AG08396 (cell line): ENCODE measurements around the gene CEBPB.
"Not testable (repeated sequence)": the region's sequence is repeated elsewhere in the genome, so short reads cannot be mapped to it uniquely, and the experiment has no call there.

Source experiments
- DNase-seq: peaks from one replicate; pipeline ENCODE4 v3.0.0; 2012; ENCODE audit warnings: low spot score, mixed read lengths

CEBPB gene

DNA sequence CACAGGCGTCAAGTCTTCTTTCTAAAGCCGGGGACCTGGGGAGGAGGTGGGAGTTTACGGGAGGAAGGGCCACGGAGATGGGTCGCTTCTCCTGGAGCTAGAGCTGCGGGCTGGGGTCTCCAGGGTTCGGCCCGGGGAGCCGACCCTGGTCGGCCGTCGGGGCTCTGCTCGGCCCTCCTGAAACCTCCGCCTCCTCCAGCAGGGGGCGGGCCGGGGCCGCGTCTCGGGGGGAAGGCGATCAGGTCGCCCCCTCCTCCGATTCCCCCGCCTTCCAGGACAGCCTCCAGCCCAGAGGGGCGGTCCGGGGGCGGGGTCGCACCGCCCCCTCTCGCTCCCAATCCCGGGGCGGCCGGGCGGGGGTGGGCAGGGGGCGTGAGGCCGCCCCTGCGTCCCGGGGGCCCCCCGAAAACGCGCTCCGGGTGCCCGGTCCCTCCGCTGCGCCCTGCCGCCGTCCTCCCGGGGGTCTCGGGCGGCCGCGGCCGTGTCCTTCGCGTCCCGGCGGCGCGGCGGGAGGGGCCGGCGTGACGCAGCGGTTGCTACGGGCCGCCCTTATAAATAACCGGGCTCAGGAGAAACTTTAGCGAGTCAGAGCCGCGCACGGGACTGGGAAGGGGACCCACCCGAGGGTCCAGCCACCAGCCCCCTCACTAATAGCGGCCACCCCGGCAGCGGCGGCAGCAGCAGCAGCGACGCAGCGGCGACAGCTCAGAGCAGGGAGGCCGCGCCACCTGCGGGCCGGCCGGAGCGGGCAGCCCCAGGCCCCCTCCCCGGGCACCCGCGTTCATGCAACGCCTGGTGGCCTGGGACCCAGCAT is at the start of gene CEBPB:
TSS of gene CEBPB (plus strand) at position 580 of the 814 bp plus-strand sequence. CDS start at position 784, 204 bp downstream.
- DNase-seq: peak; percentile 97

DNA sequence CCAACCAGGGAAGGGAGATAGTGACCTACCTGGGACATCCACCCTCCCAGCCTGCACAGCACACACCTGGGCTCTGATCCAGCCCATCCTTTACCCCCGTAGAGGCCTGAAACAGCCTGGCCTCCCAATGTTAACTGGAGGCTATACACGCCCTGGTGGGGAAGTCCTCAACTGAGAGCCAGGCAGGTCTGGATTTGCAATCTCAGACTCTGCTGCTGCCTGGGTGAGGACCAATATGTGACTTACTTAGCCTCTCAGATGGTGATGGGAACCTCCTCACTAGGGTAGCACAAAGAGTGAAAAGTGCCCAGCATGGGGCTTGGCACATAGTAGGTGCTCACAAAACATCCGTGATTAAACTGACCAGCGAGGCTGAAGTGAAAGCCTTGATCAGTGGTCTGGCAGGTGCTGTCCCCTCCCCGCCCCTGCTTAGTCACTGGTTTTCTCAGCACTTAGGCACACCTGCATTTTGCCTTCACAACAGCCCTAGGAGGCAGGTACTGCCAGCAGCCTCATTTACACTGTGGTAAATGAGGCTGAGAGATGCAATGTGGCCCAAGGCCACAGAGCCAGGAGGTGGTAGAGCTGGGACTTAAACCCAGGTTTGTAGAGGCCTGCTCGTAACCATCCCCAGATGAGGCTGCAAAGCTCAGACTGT is 49.5 kb upstream of the CEBPB start:
- no peak for DNase-seq

DNA sequence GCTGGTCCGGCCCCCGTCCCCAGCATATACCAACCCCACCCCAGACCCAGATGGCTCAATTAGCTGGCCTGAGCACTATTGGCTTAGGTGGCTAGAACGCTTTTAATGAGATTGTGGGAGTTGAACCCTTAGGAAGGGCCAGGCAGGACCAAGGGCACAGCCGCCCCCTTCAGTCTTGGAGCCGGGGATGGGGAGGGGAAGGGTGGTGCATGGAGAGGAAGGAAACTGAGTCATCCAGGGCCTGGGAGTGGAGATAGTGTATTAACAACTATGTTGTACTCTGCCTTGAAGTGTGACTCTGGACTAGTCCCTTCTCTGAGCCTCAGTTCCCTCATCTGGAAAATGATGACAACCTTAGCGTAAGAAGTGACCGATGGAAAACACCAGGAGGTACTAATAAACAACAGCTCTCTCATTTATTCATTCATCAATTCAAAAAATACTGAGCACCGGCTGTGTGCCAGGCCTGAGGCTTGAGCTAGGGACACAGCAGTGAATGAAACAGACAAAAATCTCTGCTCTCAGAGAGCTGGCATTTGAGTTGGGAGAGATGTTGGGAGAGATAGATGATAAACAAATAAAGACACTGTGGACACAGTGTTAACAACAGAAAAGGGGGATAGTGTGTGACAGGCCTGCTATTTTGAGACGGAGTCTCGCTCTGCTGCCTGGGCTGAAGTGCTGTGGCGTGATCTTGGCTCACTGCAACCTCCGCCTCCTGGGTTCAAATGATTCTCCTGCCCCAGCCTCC is 48.6 kb upstream of the CEBPB start:
- no peak for DNase-seq

DNA sequence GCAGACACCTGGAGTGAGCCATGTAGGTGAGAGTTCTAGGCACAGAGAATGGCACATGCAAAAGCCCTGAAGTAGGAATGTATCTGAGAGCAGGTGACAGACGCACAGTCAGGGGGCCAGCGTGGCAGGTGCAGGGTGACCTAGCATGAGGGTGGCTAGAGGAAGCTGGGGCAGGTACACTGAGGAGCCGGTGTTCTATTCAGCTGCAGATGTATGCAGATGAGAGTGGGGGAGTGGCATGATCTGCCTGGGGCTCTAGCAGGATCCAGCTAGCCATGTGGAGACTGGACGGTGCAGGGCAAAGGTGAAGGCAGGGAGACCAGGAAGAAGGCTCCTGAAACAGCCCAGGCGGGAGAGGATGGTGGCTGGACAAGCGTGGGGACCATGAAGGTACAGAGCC is 47.8 kb upstream of the CEBPB start:
- DNase-seq: no peak

DNA sequence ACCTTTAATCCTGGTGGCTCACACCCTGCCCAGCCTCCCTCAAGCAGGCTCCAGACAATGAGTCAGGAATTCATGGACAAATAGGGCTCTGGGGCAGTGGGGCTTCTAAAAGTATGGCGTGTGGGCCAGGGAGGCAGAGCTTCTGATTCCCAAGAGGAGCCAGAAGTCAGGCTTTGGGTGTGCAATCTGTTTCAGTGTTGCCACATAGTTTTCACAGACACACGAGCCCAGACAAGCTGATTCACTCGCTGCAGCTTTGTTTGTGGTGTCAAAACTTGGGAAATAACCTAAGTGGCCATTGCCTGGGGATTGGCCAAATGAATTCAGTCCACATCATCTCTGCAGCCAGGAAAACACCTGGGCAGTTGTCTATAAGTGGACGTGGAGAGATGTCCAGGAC is 46.3 kb upstream of the CEBPB start:
- DNase-seq: peak; percentile 81

DNA sequence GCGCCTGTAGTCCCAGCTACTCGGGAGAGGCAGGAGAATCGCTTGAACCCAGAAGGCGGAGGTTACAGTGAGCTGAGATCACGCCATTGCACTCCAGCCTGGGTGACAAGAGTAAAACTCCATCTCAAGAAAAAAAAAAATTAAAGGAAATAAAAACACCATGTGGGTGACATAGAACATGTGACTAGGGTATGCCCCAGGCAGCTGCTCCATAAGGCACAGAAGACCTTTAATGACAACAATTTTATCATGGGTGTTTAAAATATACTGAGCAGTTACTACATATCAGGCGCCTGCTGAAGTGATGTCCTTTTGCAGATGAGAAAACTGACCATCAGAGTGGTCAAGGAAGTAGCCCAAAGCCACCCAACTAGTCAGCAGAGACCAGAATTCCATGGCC is 45.1 kb upstream of the CEBPB start:
- DNase-seq: no peak

DNA sequence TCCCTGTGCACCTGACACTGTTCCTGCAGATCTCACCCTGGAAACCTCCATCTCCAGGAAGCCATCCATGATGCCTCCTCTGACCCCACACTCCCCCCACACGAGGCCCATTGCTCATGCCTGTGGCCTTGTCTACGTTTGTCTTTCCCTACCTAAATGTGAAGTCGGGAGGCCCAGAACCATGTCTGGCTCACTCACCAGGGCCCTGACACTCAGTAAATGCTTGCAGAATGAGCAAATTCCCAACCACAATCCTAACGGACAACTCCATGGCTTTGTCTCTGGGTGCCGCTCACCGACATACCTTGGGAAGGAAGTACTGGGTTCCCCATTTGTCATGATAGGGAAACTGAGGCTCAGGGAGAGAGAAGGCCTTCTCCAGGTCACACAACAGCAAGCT is 44.4 kb upstream of the CEBPB start:
- no peak for DNase-seq

DNA sequence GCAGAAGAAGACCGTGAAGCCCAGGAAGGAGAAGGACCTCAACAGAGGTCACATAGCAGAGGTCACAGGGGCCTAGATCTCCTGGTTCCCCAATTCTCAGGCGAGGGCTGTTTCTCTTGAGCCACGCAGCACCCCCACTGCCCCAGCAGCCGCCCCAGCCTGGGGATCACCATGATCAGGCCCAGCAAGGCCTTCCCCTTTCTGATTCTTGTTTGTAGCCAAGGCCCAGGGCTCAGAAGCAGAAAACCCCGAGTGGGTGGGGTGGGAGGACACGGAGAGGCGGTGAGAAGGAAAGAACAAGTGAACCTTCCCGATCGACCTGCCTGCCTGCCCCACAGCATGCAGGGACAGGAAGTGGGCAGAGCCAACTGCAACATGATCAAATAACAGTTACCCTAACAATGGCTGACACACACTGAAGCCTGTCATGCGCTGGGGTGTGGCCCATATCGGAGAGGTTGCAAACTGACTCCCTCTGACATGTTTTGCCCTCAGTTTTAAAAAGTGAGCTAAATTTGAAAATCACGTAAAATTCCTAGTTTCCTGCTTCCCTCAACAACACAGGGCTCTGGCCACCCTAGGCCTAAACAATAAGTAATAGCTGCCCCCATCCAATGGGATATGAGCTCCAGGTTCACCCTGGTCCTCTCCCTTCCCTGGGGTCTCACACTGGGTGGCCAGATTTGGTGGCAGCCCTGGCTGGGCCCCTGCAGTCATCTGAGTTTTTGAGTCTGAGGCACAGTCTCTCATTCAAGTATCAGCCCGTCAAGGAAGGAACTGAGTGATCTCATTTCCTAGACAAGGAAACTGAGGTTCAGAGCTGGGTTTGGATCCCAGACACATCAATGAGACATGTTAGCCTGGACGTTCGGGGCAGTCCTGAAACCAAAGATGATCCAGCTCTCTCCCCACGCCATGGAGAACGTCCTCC is 43.6 kb upstream of the CEBPB start:
- no peak for DNase-seq

DNA sequence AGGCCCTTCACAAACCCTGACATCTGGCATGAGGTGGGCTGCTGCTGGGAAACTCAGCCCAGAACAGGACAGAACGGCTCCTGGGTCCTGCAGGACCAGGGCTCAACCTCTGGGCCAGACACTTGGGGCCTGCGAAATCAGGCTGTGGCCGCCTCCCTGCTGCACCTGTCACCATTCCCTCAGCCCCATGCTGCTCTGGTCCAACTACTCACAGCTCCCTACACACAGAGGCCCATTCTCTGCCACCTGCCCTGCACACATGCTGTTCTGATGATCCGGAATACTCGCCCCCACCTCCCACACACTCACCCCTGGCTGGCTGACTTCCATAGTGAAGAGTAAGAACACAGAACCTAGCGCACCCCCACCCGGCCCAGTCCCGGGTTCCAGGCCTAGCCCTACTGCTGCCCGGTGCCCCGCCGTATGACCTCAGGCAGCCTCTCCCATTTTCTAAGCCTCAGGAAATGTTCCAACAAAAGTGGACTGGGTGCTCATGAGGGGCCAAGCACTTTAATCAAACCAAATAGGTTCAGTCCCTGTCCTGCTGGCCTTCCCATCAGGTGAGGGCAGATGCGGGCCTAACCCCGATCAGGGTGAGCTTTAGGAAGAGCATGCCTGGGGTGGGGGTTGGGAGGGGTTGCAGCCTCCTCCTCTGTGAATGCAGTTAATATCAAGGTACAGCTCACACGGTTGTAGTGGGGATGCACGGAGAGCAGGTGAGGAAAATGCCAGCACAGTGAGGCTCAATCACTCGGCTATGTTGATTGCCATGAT is 41.0 kb upstream of the CEBPB start:
- DNase-seq: no peak

DNA sequence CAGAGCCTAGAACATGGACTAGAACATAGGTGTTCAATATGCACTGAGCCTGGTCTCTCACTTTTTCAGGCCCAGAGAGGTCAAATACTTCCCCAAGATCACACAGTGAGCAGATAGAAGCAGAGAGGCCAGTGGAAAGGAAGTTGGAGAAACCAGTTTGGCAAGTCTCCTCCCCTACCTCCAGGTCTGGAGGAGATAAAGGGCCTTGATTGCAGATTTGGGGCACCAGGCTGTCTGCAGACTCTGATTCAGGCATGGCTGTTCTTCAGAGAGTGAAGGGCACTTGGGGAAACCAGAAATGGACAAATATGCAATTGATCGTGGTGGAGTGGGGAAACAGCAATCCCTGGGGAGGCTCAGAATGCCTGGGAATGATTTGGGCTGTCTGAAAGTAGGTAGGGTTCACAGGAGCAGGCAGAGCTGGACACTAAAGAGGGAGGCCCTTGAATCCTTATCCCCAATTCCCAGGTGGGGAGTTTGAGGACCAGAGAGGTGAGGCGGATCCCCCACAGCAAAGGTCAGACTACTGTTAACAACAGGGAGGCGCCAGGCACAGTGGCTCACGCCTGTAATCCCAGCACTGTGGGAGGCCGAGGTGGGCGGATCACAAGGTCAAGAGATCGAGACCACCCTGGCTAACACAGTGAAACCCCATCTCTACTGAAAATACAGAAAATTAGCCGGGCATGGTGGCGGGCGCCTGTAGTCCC is 39.4 kb upstream of the CEBPB start:
- DNase-seq: no peak

DNA sequence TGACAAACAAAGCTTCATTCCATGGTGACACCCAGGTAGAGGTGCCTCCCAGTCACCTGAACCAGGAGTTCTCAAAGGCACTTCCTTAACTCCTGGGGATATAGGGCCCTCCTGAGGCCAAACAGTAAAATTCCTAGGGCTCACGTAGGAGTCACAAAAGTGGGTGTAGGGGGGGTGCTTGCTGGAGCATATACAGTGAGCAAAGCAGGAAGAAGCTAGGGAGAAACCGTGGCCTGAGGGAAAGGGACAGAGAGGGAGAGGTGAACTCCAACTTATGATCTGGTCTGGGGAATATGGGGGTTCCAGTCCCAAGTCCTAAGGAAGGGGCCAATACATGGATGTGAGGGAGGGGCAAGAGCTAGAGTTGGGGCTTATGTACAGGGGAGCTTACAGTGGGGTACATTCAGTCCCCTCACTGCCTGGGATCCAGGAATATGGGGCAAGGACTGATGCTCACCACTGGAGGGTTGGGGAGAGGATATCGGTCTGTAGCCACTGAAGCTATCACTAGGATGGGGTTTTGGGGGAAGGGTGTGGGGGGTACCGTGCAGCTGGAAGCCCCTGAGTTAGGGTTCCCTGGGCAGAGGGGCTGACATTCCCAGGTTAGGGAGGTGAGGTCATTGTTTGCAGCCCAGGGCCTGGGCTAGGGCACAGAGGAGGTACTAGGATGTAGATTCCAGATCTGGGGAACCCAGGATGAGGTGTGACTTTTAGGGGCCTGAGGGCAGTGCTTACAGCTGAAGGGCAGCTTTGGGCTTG is 38.1 kb upstream of the CEBPB start:
- DNase-seq: peak; percentile 30

DNA sequence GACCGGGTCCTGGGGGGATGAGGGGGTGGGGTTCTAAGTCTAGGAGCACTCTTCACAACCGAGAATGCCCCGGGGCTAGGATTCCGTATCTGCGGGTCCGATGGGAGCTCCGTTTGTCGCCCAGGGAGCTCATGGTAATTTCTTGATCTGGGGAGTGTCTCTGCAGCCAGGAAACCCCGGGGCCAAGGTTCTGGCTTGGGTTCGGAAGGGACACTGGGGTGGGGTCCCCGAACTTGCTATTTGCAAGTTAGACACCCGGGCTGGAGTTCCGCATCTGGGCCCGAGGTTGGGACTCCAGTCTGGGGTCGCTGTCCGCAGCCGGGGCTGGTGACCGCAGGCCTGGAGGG is 37.5 kb upstream of the CEBPB start:
- DNase-seq: peak; percentile 30

DNA sequence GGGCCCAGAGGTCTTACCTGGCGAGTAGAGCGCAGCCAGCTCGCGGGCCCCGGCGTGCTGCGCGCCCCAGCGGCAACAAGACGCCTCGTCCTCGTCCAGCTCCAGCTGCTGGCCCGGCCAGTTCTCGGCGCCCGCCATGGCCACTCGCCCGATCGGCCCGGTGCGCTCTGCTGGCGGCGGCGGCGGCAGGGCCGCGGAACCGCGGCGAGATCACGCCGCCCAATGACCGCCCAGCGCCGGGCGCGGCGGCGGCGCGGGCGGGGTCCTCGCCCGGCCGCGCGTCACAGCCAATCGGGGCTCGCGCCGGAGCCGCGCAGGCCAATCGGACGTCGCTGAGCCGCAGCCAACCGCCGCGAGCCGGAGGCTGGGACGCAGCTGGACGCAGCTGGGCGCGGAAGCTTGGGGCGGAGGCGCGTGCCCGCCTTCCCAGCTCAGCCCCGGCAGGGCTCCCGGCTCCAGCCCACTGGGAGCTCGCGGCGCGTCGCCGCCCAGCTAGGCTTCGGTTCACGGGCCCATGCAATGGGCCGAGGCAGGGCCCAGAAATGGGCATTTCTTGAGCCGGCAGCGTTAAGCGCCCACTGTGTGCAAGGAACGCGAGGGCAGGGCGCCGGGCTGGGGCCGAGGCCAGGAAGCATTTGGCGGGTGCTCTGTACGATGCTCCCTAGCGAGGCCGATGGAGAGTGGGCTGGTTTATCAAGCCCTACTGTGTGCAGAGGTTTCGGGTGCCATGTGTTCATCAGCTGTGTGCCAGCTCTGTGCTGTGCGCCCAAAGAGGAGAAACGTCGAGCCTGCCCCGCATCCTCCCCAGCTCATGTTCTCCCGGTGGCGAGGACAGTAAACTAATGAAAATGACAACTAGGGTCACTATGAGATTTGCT is 36.9 kb upstream of the CEBPB start, which contains the start of gene PEDS1:
TSS of gene PEDS1 (minus strand) at position 224 of the 878 bp plus-strand sequence. CDS start at position 138, 86 bp downstream.
- DNase-seq: peak; percentile 99

DNA sequence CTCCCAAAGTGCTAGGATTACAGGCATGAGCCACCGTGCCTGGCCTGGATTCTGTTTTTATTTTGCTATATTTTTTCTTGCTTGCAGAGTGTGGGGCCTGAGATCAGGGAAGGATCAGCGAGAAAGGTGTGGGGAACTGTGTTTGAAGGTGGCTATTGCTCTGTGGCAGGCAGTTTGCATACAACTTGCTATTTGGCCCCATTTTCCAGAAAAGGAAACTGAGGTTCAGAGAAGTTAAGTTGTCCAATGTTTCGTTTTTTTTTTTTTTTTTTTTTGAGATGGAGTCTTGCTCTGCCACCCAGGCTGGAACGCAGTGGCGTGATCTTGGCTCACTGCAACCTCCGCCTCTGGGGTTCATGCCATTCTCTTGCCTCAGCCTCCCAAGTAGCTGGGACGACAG is 29.1 kb upstream of the CEBPB start:
- DNase-seq: not testable (repeated sequence)

DNA sequence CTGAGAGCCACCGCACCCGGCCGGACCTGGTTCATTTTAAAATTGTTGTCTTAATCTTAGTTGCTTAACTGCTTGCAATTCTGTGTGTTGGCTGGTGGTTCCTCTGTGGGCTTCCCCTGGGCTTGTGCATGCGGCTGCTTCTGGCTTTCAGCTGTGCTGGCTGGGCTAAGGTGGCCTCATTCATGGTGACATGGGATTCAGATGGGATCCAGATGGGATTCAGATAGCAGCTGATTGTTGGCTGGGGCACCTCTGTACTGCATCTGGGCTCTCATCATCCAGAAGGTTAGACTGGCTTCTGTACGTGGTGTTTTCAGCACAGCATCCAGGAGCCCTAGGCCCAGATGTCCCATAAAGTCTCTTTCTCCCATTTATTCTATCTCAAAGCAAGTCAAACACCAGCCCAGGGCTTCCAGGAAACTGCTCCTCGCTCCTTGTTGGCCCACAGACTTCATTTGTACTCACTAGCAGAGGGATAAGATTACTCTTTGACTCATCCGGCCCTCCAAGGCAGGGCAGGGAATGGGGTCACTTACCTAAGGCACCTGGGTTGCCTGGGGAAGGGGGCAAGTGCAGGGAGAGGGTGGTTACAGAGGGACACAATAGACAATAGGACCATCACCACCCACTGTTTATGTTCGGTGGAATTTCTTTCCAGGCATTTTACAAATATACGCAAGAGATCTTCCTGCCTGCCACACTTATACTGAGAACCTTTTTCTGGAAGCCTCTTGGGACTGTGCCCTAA is 26.9 kb upstream of the CEBPB start:
- DNase-seq: no peak

DNA sequence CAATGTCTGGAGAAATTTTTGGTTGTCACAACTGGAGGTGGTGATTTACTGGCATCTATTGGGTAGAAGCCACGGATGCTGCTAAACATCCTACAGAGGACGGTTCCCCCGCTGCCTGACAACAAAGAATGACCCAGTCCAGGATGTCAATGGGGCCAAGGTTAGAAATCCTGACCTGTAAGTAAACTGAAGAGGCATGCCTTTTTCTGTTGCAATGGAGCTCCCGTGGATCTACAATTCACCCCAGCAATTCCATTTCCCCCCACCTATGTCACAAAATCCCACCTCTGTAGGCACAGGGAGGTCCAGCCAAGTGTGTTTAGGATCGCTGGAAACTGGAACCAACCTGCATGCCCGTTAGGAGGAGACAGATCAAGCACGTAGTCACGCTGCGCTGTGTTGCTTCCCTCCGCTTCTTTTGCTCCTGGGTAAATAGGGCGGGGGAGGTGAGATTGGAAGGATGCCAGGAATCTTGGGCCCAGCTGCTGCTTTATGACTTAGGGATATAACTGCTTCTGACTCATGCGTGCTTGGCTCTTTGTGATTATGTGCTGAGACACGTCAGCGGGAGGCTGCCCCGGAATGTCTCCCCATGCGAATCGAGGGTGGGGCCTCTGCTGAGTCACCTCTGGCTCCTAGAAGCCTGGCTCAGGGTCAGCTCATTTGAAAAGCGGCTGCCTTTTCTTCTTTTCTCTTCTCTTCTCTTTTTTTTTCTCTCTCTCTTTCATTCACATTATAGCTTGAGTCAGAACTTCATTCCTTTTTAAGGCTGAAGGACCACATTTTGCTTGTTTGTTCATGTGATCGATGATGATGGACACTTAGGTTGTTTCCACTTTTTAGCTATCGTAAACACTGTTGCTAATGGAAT is 24.7 kb upstream of the CEBPB start:
- peak; percentile 97 for DNase-seq

DNA sequence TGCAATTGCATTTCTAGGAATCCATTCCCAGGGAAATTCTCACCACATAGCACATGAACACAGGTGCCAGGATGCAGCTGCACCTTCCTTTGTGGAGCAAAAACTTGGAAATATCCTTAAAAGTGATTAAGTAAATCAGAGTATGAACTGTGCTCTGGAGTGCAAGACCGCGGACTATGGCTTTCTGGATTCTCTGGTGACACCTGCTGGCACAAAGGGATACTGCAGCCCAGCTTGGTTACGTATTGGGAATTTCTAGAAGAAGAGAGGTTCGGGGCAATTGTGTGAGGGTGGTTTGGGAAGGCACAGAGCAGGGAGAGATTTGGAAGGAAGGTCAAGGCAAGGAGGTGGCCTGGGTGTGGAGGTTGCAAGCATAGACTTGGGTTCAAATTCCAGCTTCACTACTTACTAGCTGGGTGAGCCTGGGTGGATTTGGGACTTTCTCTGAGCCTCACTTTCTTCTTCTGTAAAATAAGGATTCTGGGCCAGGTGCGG is 21.3 kb upstream of the CEBPB start:
- peak; percentile 71 for DNase-seq
